HG03095 (cell line): ENCODE measurements around the gene ATXN1.
"Not testable (repeated sequence)": the region's sequence is repeated elsewhere in the genome, so short reads cannot be mapped to it uniquely, and the experiment has no call there.

Experiments
- ATAC-seq: cut with Tn5 transposase; IDR thresholded peaks from one replicate; pipeline ENCODE4 v1.9.1; 2021; ENCODE audit warnings: moderate library complexity; ENCODE audit not compliant: unreplicated experiment

ATXN1 gene

GRCh38 chr6:16404456-16404855 is 356.8 kb downstream of the ATXN1 start:
- ATAC-seq: no peak

DNA sequence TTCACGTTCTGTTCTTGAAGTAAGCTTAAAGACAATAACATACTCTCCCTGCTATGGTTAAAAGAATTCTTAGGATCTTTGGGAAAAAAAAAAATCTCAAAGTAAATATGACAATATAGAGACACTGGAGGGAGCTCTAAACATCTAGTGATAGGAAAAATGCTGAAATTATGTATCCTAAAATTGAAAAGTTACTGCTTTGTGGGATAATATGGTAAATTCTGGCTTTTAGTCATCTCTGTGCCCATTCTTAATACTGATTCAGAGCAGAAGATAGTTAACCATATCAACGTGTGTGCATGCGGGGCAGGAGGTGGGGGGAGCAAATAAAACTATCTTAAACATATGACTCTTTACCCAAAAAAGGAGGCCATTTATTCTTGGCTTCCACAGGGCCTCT is 357.4 kb downstream of the ATXN1 start:
- ATAC-seq: no peak

- no peak for ATAC-seq
Measured at GRCh38 chr6:16402581-16402900, 358.7 kb downstream of the ATXN1 start.

- no peak for ATAC-seq
Measured at GRCh38 chr6:16400248-16400760, 361.0 kb downstream of the ATXN1 start.

GRCh38 chr6:16399695-16400094 is 361.6 kb downstream of the ATXN1 start:
- ATAC-seq: no peak

- no peak for ATAC-seq
Measured at GRCh38 chr6:16399158-16399557, 362.1 kb downstream of the ATXN1 start.

DNA sequence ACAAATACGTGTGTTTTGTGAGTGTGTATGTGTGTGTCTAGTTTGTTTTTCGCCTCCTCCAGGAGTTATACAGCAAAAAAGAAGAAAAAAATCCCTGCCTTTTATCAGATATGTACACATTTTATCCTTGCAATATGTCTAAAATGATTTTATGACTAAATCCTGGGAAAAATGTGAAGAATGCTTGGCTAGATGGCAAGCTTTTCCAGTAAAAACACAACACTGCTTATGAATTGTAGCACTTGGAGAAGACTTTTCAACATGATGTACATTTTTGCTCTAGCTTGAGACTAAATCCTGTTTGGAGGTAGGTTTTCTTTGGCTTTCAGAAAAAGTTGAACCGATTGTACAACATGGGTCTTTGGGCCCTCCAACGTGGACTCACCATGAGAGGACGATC is 362.7 kb downstream of the ATXN1 start:
- no peak for ATAC-seq

- no peak for ATAC-seq
Measured at GRCh38 chr6:16397623-16398022, 363.6 kb downstream of the ATXN1 start.

DNA sequence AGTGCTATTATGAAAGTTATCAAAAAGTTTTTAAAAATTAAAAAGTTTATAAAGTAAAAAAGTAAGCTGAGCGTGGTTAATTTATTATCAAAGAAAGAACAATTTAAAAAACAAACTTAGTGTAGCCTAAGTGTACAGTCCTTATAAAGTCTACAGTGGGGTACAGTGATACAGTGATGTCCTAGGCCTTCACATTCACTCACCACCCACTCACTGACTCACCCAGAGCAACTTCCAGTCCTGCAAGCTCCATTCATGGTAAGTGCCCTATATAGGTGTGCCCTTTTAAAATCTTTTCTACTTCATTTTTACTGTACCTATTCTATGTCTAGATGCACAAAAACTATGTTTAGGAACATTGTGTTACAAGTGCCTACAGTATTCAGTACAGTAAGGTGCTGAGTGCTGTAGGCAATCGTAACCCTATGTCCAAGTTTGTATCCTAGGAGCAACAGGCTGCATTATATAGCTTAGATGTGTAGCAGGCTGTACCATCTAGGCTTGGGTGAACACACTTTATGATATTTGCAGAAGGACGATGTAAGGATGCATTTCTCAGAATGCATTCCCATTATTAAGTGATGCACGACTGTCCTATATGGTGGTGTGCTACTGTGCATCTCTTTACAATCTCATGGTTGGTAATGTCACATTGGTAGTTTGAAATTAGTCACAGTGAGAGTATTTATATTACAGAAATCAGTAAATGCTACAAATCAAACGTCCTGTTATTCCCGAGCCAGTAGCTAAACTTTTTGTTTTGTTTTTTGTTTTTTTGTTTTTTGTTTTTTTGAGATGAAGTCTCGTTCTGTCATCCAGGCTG is 364.6 kb downstream of the ATXN1 start:
- ATAC-seq: no peak

- no peak for ATAC-seq
Measured at GRCh38 chr6:16394632-16395031, 366.6 kb downstream of the ATXN1 start.

- ATAC-seq: no peak
Measured at GRCh38 chr6:16393326-16393725, 367.9 kb downstream of the ATXN1 start.

GRCh38 chr6:16392010-16392409 is 369.2 kb downstream of the ATXN1 start:
- no peak for ATAC-seq

DNA sequence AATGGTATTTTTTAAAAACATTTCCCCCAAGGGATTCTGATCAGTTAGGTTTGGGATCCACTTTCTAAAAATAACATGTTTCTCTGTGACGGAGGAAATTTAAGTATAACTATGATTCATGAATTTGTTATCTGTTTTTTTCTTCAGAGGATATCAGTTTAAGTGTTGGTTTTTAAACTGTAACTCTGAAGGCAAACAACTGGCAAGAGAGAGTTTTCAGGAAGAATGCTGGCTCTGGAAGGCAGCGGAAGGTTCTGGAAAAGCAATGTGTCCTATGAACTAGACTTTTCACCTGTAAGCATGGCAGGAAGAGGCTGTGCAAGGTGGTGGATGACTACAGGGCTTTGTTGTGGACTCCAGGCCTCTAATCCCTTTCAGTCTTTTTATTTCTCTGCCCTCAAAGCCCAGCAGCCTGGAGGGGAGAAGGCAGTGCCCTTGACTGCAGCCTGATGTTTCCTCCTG is 369.8 kb downstream of the ATXN1 start:
- ATAC-seq: no peak

GRCh38 chr6:16390909-16391450 is 370.3 kb downstream of the ATXN1 start:
- not testable (repeated sequence) for ATAC-seq

GRCh38 chr6:16389642-16390041 is 371.6 kb downstream of the ATXN1 start:
- ATAC-seq: no peak

GRCh38 chr6:16388488-16388887 is 372.8 kb downstream of the ATXN1 start:
- ATAC-seq: no peak

GRCh38 chr6:16386057-16386456 is 375.2 kb downstream of the ATXN1 start:
- ATAC-seq: no peak

DNA sequence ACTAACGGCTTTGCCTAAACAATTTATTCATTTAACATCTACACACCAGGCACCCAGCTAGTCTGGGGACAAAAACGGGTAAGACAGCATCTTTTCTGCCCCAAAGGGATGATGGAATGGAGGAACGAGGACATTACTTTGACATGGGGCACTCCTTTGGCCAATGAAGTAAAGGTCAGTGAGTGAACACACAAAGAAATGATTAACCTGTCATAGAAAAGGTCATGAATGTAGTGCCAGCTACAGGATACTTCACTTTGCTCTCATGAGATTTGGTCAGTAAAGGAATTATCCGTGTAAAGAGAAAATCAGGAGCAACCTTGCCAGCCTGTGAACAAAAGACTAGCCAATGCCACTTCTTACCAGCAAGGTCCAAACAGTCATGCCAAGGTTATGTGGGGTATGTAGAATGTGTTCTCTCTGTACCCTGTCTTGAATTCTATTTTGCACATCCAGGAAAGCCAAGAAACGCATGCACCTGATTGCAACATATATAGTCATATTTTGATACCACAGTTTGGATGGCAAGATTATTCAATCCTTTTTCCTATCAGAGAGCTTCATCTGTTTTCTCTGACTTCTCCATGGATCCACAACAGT is 377.6 kb downstream of the ATXN1 start:
- no peak for ATAC-seq

GRCh38 chr6:16381968-16382367 is 379.3 kb downstream of the ATXN1 start:
- ATAC-seq: not testable (repeated sequence)

- ATAC-seq: no peak
Measured at GRCh38 chr6:16380220-16380809, 380.9 kb downstream of the ATXN1 start.

GRCh38 chr6:16378360-16378759 is 382.9 kb downstream of the ATXN1 start:
- ATAC-seq: not testable (repeated sequence)

DNA sequence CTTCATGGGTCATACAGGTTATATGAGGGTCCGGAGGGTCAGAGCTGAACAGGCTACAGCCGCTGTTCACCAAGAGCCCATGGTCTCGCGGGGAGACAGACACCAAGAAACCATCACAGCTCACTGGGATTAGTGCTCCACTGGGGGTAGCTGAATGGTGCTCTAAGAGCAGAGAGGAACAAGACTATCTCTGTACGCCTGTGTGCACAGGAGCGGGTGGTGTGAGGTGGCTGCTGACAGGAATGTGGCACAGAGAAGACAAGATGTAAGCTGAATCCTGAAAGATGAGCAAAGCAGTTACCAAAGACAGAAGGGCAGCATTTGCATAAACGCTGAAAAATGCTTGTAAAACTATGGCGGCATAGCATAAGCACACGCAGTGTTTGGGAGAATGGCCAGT is 383.8 kb downstream of the ATXN1 start:
- no peak for ATAC-seq
